CD4-positive, alpha-beta T cell treated with Interleukin-6 for 4 hours (primary cell): Measurements from ENCODE around the gene DDN.

Experiments
- DNase-seq: peaks from one replicate; pipeline ENCODE4 v3.0.0-alpha.2; 2020; ENCODE audit warnings: mixed read lengths

DDN gene

GRCh38 chr12:48980953-48981756 is 18.0 kb downstream of the DDN start:
- DNase-seq = peak; percentile 72

GRCh38 chr12:48980389-48980952 is 18.7 kb downstream of the DDN start:
- DNase-seq = peak; percentile 53

- peak; percentile 58 for DNase-seq
These were observed 19.4 kb downstream of the DDN start for GRCh38 chr12:48979602-48980388.

GRCh38 chr12:48978741-48979601 is 20.2 kb downstream of the DDN start:
- DNase-seq = peak; percentile 23

DNA sequence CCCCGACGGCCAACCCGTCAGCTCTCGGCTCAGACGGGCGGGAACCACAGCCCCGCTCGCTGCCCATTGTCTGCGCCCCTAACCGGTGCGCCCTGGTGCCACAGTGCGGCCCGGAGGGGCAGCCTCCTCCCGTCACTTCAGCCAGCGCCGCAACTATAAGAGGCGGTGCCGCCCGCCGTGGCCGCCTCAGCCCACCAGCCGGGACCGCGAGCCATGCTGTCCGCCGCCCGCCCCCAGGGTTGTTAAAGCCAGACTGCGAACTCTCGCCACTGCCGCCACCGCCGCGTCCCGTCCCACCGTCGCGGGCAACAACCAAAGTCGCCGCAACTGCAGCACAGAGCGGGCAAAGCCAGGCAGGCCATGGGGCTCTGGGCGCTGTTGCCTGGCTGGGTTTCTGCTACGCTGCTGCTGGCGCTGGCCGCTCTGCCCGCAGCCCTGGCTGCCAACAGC is 20.9 kb downstream of the DDN start, which contains the start of gene WNT1:
TSS of gene WNT1 (plus strand) at position 32 of the 450 bp plus-strand sequence. CDS start at position 361, 329 bp downstream.
- DNase-seq = no peak

- DNase-seq = peak; percentile 86
These were observed 21.6 kb downstream of the DDN start for GRCh38 chr12:48977290-48978281.

DNA sequence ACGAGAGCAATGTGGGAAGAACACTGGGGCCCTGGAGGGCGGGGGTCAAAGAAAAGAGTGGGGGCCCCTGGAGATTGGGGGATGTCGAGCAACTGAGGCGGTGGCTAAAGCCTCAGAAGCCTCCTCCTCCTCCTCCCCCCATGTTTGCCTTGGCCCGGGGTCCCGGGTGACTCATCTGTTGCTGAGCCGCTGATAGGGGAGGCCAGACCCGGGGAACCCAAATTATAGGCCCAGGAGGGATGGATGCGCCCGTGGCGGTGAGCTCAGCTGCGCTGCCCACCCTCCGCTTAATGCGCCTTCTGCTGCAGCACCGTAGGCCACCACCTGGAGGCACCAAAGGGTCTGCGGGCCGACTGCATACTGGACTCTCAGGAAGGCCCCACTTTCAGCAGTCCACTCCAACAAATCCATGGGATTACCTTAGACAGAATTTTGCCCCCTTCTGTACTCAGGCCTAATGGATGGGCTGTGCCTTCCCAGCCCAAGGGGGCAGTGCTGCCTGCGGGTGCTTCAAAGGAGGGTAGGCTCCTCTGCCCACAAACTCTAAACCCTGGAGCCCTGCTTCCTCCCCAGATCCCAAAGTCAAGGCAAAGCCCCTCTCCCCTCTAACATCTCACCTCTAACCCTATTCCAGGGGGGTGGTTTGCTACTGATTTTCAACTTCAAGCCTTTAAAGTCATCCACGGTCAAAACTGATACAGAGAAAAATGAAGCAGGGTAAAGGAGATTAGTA is 25.1 kb downstream of the DDN start:
- DNase-seq = peak; percentile 53

- no peak for DNase-seq
These were observed 25.6 kb downstream of the DDN start for GRCh38 chr12:48973531-48973930.

DNA sequence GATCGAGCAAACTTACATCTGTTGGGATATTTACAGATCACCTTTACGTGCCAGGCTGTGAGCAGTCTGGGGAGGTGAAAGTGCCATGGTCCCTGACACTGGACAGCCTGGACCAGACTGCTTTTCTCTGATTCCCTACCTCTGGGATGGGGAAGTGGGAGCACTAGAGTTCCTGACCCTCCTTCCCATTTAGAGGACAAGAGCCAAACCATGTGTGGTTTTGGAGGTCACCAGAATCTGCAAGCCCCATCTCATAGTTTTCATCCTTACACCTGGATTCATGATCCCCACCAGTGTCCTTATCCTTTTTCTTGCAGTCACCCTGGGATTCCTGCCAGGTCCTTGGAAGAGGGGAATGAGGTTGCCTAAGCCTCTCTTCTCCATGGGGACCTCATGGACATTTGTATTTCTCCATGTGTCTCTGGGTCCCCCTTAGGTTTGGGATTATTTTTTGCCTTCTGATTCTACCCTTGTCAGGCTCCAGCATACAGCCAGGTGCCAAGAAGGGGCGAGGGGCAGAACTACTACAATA is 26.2 kb downstream of the DDN start:
- DNase-seq = no peak

DNA sequence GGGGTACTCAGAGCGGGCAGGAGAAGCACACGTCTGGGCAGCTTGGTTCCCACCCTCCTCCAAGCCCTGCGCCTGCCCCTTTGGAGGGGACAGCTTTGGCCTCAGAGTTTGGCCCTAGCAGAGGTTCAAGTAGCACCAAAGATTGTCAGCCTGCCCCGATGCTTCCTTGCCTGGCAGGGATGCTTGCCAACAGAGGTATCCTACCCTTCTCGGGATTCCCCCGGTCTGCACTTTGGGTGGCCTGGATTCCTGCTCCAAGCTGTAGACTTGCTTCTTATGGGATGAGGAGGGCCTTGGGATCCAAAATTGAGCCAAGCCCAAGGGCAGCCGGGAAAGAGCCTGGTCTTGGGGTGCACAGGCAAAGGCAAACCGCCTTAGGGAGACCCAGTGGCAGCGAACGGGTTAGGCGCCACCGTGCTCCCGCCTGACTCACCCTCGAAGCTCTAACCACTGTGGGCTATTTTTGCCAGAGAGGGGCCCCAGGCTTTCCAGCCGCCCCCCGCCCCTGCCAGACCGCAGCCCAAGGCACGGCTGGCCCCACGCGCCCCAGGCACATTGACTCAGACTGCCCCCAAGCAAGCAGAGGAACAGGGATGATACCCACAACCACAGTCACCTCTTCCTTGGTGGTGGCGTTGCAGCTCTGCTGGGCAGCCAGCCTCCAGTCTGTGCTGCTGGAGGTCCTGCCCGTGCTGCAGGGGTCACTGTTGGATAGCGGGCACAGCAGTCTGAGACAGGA is 26.8 kb downstream of the DDN start:
- DNase-seq = no peak

- no peak for DNase-seq
These were observed 28.4 kb downstream of the DDN start for GRCh38 chr12:48970702-48971334.

DNA sequence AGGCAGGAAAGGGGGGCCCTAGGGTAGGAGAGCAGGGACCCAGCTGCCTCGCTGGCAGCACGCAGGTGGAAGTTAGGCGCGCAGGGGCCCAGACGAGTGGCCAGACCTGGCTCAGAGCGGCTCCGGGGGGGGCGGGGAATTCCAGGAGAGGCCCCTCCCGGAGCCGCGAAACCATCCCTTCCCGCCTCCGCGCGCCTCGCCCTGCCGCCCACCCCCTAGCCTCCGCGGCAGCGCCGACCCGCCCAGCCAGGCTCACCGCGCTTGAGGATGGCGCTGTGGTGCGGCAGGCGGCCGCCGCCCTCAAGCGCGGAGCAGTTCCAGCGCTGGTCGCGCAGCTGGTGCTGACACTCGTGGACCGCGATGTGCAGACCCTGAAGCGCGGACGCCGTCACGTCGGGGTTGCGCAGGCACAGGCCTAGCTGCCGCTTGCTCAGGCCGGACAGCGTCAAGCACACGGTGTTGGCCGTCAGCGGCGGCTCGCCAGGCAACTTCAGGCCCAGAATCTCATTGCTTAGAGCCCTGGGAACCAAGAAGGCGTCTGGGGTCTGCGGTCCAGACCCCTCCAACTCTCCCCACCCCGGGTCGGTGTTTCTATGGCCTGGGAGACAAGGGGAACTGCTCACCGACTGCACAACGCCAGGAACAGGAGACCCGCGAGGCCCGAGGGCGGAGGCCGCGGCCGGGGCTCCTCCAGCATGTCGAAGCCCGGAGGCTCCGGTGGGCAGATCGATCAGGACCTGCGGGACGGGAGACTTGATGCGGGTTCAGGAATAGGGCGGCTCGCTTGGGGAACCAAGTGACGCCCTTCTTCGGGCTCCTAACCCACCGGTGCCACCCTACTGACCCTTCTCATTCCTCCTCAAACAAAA is 29.1 kb downstream of the DDN start:
- peak; percentile 51 for DNase-seq

DNA sequence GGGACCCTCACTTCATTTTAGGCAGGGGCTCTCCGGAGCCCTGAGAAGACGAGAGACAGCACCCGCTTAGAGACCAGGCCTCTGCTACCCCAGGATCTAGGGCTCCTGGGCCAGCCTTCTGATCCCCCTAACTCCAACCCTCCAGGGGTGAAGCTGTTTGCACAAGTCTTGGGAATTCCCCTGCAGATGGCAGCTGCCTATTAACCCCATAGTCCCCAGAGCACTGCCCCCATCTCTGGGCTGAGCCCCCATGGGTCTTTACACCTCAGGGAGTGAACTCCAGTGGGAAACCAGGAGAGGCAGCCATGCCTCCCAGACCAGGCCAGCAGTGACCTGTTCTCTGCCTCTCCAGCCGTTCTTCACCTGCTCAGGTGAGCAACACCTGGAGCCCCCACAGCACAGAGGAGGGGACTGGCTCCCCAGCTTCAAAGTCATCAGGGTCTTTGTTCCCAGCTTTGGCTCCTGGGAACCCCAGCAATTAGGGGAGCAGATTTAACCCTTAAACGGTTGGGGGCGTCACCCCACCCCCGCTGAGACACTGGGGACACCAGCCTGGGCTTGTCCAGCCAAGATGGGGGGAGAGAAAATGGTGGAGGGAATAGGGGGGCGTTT is 29.9 kb downstream of the DDN start:
- DNase-seq = no peak

DNA sequence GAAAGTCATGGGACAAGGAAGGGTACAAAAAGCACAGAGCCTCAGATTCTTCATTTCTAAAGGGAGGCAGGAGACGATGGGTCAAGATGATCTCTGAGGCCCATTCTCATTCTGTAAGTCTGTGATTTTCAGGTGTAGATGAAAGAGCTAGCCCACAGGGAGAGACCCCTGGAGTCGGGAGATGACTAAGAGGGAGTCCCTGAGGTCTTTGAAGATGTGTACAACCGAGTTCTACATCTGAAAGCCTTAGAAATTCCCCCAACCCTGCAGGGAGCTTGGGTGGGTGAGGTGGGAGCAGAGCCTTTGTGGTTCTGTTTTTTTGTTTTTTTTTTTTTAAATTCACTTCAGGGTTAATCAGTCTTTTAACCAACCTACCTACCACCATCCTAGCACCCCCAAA is 30.7 kb downstream of the DDN start:
- DNase-seq = no peak

- no peak for DNase-seq
These were observed 31.2 kb downstream of the DDN start for GRCh38 chr12:48967991-48968390.

- no peak for DNase-seq
These were observed 32.8 kb downstream of the DDN start for GRCh38 chr12:48966177-48966895.

DNA sequence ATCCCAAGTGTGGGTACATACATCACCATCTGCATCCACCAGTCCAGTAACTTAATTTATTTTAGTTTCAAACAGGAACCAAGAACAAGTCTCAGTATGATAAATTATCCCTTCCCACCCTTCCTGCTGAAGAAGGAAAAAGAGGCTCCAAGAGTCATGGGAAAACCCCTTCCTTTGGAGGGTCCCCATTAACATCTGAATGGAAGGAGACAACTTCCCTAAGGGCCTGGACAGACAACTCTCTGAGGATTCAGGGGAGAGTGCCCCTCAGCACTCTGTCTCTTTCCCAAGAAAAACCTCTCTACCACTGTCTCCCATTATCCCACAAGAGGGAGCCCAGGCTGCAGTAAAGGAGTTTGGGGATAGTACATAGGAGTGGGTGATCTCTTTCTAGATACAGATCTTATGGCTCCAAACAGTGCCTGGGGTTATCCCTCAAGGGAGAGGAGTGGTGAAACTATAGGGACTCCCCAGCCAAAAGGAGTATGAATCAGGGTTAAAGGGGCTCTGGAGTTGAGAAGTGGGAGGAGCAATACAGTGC is 33.8 kb downstream of the DDN start:
- DNase-seq = no peak
